Vagina (tissue), 2 donors: ENCODE data around the gene KIDINS220.

Experiments used
- CTCF ChIP-seq, 3 experiments: fragments of 450-650 bp in 2 of 3; fragments of 200-600 bp in 1 of 3; sonication (generic) in 1 of 3; IDR thresholded peaks; one replicate each; pipeline ENCODE4 v1.5.1; 2017 to 2019; ENCODE audit warnings: antibody characterized with exemption in 3 of 3, mild to moderate bottlenecking in 2 of 3, moderate library complexity in 2 of 3
- POLR2A ChIP-seq, 2 donors: fragments of 450-650 bp; IDR thresholded peaks; one replicate each; pipeline ENCODE4 v1.6.1; 2017; ENCODE audit warnings: antibody characterized with exemption in 2 of 2, mild to moderate bottlenecking in 2 of 2, moderate library complexity in 2 of 2
- POLR2AphosphoS5 ChIP-seq, 2 donors: sonication (generic); formaldehyde crosslinking; IDR thresholded peaks; one replicate each; pipeline ENCODE4 v1.9.0; 2017; ENCODE audit warnings: antibody characterized with exemption in 2 of 2, mild to moderate bottlenecking in 2 of 2, low read depth in 1 of 2; ENCODE audit not compliant: insufficient read depth in 1 of 2

- TF ChIP-seq CTCF (IDR thresholded peaks at IDR 0.05): no peak
- TF ChIP-seq POLR2AphosphoS5 (IDR thresholded peaks at IDR 0.05; ENCODE audit: insufficient read depth in 1 of 2, low read depth in 1 of 2): no peak
- TF ChIP-seq POLR2A (IDR thresholded peaks at IDR 0.05): no peak
Measured at GRCh38 chr2:8725838-8726237, 111.6 kb downstream of the KIDINS220 start.
